HT-29 (cell line): ENCODE measurements around the gene NCOA3. TPM values are rescaled to one million over a fixed set of nuclear protein-coding genes. Genes with fewer than 3 reads are reported as not detected.
"Not testable (repeated sequence)": the region's sequence is repeated elsewhere in the genome, so short reads cannot be mapped to it uniquely, and the experiment has no call there.

Experiments used
- DNase-seq: peaks from one replicate; pipeline ENCODE4 v3.0.0-alpha.2; 2015; ENCODE audit warnings: low spot score
- total RNA-seq: library from RNA; depleted of rRNA; stranded (reverse); fragments of >200 nt; shearing (Covaris generic); gene quantifications from 2 replicates; pipeline ENCODE4 v1.2.3, GENCODE V29; 2014

Gene NCOA3
- total RNA-seq, 1 experiment from 2014 or later, result 14.9 TPM

GRCh38 chr20:47500554-47500953 is 1.1 kb upstream of the NCOA3 start:
- no peak for DNase-seq

GRCh38 chr20:47501116-47501481 is 588 bp upstream of the NCOA3 start:
- no peak for DNase-seq

GRCh38 chr20:47502271-47503239 is 868 bp downstream of the NCOA3 start:
- DNase-seq, result peak; percentile 76

- DNase-seq, result no peak
Measured at GRCh38 chr20:47503685-47504084, 2.0 kb downstream of the NCOA3 start.

- DNase-seq, result no peak
Measured at GRCh38 chr20:47506335-47506734, 4.6 kb downstream of the NCOA3 start.

GRCh38 chr20:47506850-47507249 is 5.2 kb downstream of the NCOA3 start:
- DNase-seq, result no peak

- not testable (repeated sequence) for DNase-seq
Measured at GRCh38 chr20:47507275-47507981, 5.7 kb downstream of the NCOA3 start.

DNA sequence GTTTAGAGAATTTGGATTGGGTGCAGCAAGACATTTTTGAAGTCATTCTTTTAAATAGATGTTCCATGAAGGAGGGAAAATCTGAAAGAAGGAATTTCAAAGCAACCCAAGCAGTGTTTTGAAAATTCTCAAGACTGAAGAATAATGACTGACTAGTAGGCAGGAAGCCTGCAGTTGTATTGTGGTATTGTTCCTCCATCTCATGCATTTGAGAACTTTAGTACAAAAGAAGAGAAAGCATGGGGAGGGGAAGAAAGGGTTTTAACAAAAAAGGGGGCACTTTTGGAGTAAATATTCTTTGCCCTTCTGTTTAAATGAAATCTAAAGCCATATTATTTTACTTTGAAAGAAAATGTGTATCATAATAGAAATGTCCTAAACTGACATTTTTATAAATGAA is 6.6 kb downstream of the NCOA3 start:
- no peak for DNase-seq

DNA sequence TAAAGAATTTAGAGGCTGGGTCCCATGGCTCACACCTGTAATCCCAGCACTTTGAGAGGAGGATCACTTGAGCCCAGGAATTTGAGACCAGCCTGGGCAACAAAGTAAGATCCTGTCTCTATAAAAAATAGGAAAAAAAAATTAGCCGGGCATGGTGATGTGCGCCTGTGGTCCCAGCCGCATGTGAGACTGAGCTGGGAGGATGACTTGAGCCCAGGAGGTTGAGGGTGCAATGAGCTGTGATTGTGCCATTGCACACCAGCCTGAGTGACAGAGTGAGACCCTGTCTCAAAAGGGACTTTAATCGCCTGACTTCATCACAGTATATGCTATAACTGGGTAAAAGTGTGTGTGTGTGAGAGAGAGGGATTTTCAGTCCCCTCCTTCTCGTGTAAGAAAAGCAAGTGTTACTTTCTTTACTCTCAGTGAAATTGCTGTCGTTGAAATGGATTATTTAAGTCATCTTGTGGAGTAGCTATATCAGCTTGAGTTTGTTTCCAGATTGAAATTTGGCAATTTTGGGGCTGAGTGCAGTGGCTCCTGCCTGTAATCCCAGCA is 7.5 kb downstream of the NCOA3 start:
- no peak for DNase-seq

GRCh38 chr20:47509685-47510084 is 8.0 kb downstream of the NCOA3 start:
- DNase-seq, result no peak

DNA sequence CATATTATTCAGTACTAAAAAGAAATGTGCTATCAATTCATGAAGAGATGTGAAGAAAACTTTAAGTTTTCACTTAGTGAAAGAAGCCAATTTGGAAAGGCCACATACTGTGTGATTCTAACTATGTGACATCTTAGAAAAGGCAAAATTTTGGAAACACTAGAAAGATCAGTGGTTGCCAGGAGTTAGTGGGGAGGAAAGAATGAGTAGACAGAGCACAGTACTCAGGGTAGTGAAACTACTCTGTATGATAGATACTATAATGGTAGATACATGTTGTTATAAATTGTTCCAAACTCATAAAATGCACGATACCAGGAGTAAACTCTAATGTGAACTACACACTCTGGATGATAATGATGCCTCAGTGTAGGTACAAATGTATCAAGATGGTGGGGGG is 14.2 kb downstream of the NCOA3 start:
- DNase-seq, result no peak

DNA sequence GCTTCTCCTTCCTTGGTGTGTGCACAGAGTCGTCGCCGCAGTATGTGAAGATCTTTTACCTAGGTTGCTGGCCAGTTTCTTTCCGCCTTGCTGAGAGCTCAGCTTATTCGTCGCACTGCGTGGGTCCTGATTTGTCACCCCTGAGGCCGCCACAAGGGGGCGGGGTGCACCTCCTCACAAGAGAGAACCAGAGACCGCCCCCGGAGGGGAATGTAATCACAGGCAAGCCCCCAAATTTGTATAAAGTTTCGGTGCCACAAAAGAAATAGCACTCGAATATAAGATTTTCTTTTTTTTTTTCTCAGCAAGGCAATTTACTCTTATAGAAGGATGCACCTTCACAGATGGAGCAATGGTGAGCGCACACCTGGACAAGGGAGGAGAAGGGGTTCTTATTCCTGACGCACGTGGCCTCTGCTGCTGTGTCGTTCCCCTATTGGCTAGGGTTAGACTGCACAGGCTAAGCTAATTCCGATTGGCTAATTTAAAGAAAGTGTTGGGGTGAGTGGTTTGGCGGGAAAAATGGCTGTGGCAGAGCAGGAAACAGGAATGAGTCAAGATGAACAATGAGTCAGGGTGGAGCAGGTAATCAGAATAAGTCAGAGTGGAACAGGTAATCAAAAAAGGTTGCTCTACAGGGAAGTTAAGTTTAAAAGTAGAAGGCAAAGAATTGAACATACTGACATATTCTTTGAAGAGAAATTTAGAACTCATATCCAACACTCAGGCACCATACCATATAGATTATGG is 19.5 kb downstream of the NCOA3 start:
- DNase-seq, result no peak

- DNase-seq, result no peak
Measured at GRCh38 chr20:47524015-47524784, 22.5 kb downstream of the NCOA3 start.

GRCh38 chr20:47527004-47527800 is 25.5 kb downstream of the NCOA3 start:
- no peak for DNase-seq

- DNase-seq, result no peak
Measured at GRCh38 chr20:47529840-47530239, 28.2 kb downstream of the NCOA3 start.

GRCh38 chr20:47531458-47531857 is 29.8 kb downstream of the NCOA3 start:
- no peak for DNase-seq

DNA sequence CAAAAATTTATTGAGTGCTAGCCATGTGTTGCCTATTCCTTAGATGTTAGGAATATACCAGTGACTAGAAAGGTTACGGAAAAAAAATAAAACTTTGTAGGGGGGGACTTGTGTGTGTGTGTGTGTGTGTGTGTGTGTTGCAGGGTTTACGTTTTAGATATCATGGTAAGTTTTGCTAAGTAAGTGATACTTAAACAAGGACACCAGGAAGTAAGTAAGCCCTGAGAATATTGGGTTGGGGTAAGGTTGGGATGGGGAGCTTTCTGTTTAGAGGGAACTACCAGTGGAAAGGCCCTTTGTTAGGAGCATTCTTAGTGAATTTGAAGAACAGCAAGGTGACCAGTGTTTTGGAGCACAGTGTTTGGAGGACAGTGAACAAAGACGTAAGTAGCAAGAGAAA is 30.3 kb downstream of the NCOA3 start:
- DNase-seq, result no peak

GRCh38 chr20:47533518-47534062 is 31.9 kb downstream of the NCOA3 start:
- DNase-seq, result no peak

- DNase-seq, result no peak
Measured at GRCh38 chr20:47534405-47534804, 32.7 kb downstream of the NCOA3 start.

DNA sequence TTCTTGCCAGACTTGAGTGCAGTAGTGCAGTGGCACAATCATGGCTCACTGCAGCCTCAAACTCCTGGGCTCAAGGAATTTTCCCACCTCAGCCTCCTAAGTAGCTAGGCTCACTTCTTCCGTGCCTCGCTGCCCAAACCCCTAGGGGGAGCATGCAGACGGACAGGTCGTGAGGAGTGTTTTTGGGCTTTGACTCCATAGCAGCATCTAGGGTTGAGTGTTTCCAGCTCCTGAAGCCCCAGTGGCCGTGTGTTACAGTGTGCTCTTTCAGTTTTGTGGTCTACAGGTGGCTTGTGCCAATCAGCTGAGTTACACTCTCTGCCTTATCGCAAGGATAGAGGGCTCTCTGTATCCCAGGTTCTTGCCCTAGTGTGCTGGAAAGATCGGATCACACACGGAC is 33.4 kb downstream of the NCOA3 start:
- DNase-seq, result peak; percentile 39
